Neutrophil (primary cell): Measurements from ENCODE around the gene GOLGA6B.
"Not testable (repeated sequence)": the region's sequence is repeated elsewhere in the genome, so short reads cannot be mapped to it uniquely, and the experiment has no call there.

Experiments
- H3K27ac ChIP-seq: fragments of 200-600 bp; sonication (generic); 2 replicates; pipeline ENCODE4 v1.5.1; 2016; ENCODE audit warnings: mild to moderate bottlenecking, moderate library complexity
- H3K27me3 ChIP-seq: fragments of 200-600 bp; sonication (generic); 2 replicates; pipeline ENCODE4 v1.6.0; 2016; ENCODE audit warnings: mild to moderate bottlenecking
- H3K36me3 ChIP-seq: fragments of 200-600 bp; sonication (generic); 2 replicates; pipeline ENCODE4 v1.5.1; 2017
- H3K4me1 ChIP-seq, 2 experiments: fragments of 200-600 bp in 1 of 2; sonication (generic) in 1 of 2; 1 replicate in 1 of 2; 2 replicates in 1 of 2; pipeline versions ENCODE4 v1.5.1 to v1.6.1; 2013 to 2016; ENCODE audit warnings: low read depth in 1 of 2, low read length in 1 of 2, mild to moderate bottlenecking in 1 of 2, moderate library complexity in 1 of 2; ENCODE audit not compliant: control insufficient read depth in 1 of 2, insufficient read depth in 1 of 2
- H3K4me3 ChIP-seq, 2 experiments: fragments of 200-600 bp in 1 of 2; sonication (generic) in 1 of 2; 1 replicate in 1 of 2; 2 replicates in 1 of 2; pipeline ENCODE4 v1.5.1; 2013 to 2016; ENCODE audit warnings: low read depth in 1 of 2, low read length in 1 of 2, mild to moderate bottlenecking in 1 of 2, moderate library complexity in 1 of 2
- H3K9me3 ChIP-seq: fragments of 200-600 bp; sonication (generic); 2 replicates; pipeline ENCODE4 v1.5.1; 2016
- TF ChIP-seq, protein P1 (sequence below): fragments of 200-600 bp; sonication (generic); IDR thresholded peaks from 2 replicates; pipeline ENCODE4 v1.5.1; 2016; ENCODE audit warnings: antibody characterized with exemption

GOLGA6B gene

DNA sequence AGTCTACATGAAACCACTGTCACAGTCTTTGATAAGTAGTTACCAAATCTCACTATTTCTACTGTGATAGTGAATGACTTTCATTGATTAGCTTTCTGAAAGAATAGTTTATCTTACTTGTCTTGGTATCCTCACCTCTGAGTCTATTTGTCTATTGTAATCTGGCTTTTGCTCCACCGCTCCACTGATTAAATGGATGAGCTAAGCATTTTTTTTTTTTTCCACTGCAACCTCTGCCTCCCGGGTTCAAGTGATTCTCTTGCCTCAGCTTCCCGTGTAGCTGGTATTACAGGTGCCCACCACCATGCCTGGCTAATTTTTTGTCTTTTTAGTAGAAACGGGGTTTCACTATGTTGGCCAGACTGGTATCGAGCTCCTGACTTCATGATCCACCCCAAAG is 44.4 kb downstream of the GOLGA6B start:
- Histone ChIP-seq H3K36me3 (no peaks in the 10 kb centered on the region), H3K9me3 (no peaks in the 10 kb centered on the region), H3K27ac (no peak overlapping the region), H3K4me3 (no peak overlapping the region), H3K4me1 (no peaks in the 10 kb centered on the region), H3K27me3 (no peaks in the 10 kb centered on the region)
- TF ChIP-seq, protein P1, sequence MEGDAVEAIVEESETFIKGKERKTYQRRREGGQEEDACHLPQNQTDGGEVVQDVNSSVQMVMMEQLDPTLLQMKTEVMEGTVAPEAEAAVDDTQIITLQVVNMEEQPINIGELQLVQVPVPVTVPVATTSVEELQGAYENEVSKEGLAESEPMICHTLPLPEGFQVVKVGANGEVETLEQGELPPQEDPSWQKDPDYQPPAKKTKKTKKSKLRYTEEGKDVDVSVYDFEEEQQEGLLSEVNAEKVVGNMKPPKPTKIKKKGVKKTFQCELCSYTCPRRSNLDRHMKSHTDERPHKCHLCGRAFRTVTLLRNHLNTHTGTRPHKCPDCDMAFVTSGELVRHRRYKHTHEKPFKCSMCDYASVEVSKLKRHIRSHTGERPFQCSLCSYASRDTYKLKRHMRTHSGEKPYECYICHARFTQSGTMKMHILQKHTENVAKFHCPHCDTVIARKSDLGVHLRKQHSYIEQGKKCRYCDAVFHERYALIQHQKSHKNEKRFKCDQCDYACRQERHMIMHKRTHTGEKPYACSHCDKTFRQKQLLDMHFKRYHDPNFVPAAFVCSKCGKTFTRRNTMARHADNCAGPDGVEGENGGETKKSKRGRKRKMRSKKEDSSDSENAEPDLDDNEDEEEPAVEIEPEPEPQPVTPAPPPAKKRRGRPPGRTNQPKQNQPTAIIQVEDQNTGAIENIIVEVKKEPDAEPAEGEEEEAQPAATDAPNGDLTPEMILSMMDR = no peak

DNA sequence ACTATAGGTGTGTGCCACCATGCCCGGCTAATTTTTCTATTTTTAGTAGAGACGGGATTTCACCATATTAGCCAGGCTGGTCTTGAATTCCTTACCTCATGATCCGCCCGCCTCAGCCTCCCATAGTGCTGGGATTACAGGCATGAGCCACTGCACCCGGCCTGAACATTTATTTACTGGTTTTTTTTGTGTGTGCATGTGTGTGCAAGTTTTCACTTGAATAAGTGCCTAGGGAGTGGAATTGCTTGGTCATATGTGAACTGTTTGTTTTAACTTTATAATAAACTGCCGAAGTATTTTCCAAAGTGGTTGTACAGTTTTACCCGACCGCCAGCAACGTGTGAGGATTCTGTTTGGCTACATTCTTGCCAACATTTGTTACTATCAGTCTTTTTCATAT is 45.6 kb downstream of the GOLGA6B start:
- Histone ChIP-seq H3K27me3 (no peaks in the 10 kb centered on the region), H3K36me3 (no peaks in the 10 kb centered on the region), H3K9me3 (no peaks in the 10 kb centered on the region), H3K4me3 (no peak overlapping the region), H3K27ac (no peak overlapping the region), H3K4me1 (no peaks in the 10 kb centered on the region)
- TF ChIP-seq, protein P1 = no peak

DNA sequence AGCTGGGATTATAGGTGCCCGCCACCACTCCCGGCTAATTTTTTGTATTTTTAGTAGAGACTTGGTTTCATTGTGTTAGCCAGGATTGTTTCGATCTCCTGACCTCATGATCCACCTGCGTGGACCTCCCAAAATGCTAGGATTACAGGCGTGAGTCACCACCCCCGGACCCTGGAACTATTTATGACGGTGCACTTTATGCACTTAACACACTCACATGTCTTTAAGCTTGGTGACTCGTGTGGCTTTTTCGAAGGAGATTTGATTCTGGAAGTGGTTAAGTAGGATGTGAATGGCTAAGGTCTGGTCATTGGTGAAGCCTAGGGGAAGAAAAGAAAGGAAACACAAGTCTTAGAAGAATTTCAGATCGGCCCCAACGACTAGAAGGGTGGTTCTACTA is 51.8 kb downstream of the GOLGA6B start:
- Histone ChIP-seq H3K9me3 (no peaks in the 10 kb centered on the region), H3K27me3 (no peaks in the 10 kb centered on the region), H3K4me1 (no peaks in the 10 kb centered on the region), H3K27ac (no peak overlapping the region), H3K4me3 (no peak overlapping the region), H3K36me3 (no peaks in the 10 kb centered on the region)
- TF ChIP-seq, protein P1 = no peak

DNA sequence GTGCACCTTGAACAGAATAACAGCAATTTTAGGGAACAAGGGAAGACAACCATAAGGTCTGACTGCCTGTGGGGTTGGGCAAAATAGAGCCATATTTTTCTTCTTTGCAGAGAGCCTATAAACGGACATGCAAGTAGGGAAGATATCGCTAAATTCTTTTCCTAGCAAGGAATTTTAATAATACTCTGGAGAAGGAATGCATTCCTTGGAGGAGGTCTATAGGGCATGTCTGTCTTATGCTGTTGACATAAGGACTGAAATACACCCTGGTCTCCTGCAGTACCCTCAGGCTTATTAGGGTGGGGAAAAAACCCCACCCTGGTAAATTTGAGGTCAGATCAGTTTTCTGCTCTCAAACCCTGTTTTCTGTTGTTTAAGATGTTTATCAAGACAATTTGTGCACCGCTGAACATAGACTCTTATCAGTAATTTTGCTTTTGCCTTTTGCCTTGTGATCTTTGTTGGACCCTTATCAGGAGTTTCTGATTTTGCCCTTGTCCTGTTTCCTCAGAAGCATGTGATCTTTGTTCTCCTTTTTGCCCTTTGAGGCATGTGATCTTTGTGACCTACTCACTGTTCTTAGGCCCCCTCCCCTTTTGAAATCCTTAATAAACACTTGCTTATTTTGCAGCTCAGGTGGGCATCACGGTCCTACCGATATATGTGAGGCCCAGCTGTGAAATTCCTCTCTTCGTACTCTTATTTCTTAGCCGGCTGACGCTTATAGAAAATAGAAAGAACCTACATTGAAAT is 54.2 kb downstream of the GOLGA6B start:
- not testable (repeated sequence) for H3K4me3 ChIP-seq, H3K27ac ChIP-seq, H3K4me1 ChIP-seq, H3K27me3 ChIP-seq, H3K9me3 ChIP-seq
- H3K36me3 ChIP-seq = peaks cover 10% of the 10 kb centered on the region
